HCT116 (cell line): ENCODE data around the gene MATK.

Experiments
- EZH2 ChIP-seq: fragments of 200-600 bp; sonication (generic); IDR thresholded peaks from 2 replicates; pipeline ENCODE4 v1.6.1; 2017; ENCODE audit warnings: antibody characterized with exemption, mixed run types
- EZH2phosphoT487 ChIP-seq: fragments of 200-600 bp; IDR thresholded peaks from 2 replicates; pipeline ENCODE4 v1.6.1; 2018; ENCODE audit warnings: antibody characterized with exemption, borderline replicate concordance
- POLR2A ChIP-seq: IDR thresholded peaks from 2 replicates; pipeline ENCODE4 v1.7.0; 2011; ENCODE audit warnings: borderline replicate concordance; ENCODE audit not compliant: insufficient read depth, insufficient read length; ENCODE audit errors: extremely low read depth
- RAD21 ChIP-seq: IDR thresholded peaks from 2 replicates; pipeline ENCODE4 v1.6.1; 2012; ENCODE audit warnings: low read depth, mild to moderate bottlenecking
- TF ChIP-seq, protein P1 (sequence below), 3 experiments: fragments of 200-600 bp in 1 of 3; sonication (generic) in 1 of 3; IDR thresholded peaks in 2 of 3; conservative IDR thresholded peaks in 1 of 3; 2 replicates each; pipeline ENCODE4 v1.5.1; 2012 to 2017; ENCODE audit warnings: low read depth in 2 of 3, low read length in 2 of 3, antibody characterized with exemption in 1 of 3, borderline replicate concordance in 1 of 3, control low read depth in 1 of 3, mild to moderate bottlenecking in 1 of 3, mixed read lengths in 1 of 3, mixed run types in 1 of 3, moderate library complexity in 1 of 3; ENCODE audit not compliant: insufficient read depth in 1 of 3
- TF ChIP-seq, protein P2 (sequence below): IDR thresholded peaks from 2 replicates; pipeline ENCODE4 v1.6.1; 2012; ENCODE audit warnings: low read depth

DNA sequence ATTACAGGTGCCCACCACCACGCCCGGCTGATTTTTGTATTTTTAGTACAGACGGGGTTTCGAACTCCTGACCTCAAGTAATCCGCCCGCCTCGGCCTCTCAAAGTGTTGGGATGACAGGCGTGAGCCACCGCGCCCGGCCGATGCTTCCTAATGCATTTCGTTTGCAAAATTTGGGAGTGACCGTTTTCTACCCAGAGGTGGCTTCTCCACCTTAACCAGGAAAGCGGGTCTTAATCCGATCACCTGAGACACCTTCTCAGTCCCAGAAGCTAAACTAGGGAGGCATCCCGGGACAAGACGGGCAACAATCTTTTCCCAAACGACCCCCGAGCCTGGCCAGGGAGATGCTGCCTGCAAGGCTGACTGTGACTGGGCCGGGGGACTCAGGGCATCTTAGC, 14.8 kb upstream of the MATK start:
- TF ChIP-seq EZH2phosphoT487: no peak
- no peak for TF ChIP-seq RAD21
- no peak for TF ChIP-seq EZH2
- TF ChIP-seq, protein P1, sequence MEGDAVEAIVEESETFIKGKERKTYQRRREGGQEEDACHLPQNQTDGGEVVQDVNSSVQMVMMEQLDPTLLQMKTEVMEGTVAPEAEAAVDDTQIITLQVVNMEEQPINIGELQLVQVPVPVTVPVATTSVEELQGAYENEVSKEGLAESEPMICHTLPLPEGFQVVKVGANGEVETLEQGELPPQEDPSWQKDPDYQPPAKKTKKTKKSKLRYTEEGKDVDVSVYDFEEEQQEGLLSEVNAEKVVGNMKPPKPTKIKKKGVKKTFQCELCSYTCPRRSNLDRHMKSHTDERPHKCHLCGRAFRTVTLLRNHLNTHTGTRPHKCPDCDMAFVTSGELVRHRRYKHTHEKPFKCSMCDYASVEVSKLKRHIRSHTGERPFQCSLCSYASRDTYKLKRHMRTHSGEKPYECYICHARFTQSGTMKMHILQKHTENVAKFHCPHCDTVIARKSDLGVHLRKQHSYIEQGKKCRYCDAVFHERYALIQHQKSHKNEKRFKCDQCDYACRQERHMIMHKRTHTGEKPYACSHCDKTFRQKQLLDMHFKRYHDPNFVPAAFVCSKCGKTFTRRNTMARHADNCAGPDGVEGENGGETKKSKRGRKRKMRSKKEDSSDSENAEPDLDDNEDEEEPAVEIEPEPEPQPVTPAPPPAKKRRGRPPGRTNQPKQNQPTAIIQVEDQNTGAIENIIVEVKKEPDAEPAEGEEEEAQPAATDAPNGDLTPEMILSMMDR (IDR thresholded peaks at IDR 0.05 in 2 of 3, conservative IDR thresholded peaks at IDR 0.05 in 1 of 3; ENCODE audit: borderline replicate concordance in 1 of 3, insufficient read depth in 1 of 3, low read depth in 2 of 3, low read length in 2 of 3): no peak
- TF ChIP-seq, protein P2, sequence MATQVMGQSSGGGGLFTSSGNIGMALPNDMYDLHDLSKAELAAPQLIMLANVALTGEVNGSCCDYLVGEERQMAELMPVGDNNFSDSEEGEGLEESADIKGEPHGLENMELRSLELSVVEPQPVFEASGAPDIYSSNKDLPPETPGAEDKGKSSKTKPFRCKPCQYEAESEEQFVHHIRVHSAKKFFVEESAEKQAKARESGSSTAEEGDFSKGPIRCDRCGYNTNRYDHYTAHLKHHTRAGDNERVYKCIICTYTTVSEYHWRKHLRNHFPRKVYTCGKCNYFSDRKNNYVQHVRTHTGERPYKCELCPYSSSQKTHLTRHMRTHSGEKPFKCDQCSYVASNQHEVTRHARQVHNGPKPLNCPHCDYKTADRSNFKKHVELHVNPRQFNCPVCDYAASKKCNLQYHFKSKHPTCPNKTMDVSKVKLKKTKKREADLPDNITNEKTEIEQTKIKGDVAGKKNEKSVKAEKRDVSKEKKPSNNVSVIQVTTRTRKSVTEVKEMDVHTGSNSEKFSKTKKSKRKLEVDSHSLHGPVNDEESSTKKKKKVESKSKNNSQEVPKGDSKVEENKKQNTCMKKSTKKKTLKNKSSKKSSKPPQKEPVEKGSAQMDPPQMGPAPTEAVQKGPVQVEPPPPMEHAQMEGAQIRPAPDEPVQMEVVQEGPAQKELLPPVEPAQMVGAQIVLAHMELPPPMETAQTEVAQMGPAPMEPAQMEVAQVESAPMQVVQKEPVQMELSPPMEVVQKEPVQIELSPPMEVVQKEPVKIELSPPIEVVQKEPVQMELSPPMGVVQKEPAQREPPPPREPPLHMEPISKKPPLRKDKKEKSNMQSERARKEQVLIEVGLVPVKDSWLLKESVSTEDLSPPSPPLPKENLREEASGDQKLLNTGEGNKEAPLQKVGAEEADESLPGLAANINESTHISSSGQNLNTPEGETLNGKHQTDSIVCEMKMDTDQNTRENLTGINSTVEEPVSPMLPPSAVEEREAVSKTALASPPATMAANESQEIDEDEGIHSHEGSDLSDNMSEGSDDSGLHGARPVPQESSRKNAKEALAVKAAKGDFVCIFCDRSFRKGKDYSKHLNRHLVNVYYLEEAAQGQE: no peak
- TF ChIP-seq POLR2A: no peak
